NCI-H82 treated with DMSO at 0.1 percent for 48 hours (cell line): ENCODE results near the gene CA10.

Experiments used
- DNase-seq: peaks from one replicate; lab custom pipeline; 2025; ENCODE audit not compliant: unreplicated experiment; lab: John Stamatoyannopoulos, UW

Gene CA10

GRCh38 chr17:52158450-52159042 is at the start of gene CA10:
Gene CA10, minus strand, starts transcription at chr17:52158714.
- no peak for DNase-seq

- DNase-seq: no peak
These were observed 49.3 kb upstream of the CA10 start for GRCh38 chr17:52207796-52208195.

DNA sequence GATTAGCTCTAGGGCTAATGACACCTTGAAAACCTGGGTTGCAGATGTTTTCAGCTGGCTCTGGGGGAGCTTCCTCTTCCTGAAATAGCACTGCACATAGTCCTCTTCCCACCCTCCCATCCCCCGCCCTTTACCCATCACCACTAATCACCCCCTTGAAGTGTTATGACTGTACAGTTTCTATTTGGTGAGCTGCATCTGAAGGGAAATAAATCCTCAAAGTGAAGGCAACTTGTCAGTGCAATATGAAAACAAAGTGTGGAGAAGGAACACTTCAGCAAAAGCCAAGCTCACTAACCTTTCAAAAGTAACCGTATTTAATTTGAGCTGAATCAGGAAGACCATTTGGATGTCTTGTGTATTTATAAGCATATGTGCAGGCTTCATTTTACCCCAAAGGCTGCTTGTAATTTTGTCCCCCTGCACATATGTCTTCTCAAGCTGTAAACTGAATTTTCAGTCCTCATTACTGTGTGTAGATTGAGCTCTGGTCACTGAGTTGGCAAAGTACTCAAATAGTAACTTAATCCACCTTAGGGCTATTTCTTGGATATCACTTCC is 44.1 kb upstream of the CA10 start:
- DNase-seq: no peak

DNA sequence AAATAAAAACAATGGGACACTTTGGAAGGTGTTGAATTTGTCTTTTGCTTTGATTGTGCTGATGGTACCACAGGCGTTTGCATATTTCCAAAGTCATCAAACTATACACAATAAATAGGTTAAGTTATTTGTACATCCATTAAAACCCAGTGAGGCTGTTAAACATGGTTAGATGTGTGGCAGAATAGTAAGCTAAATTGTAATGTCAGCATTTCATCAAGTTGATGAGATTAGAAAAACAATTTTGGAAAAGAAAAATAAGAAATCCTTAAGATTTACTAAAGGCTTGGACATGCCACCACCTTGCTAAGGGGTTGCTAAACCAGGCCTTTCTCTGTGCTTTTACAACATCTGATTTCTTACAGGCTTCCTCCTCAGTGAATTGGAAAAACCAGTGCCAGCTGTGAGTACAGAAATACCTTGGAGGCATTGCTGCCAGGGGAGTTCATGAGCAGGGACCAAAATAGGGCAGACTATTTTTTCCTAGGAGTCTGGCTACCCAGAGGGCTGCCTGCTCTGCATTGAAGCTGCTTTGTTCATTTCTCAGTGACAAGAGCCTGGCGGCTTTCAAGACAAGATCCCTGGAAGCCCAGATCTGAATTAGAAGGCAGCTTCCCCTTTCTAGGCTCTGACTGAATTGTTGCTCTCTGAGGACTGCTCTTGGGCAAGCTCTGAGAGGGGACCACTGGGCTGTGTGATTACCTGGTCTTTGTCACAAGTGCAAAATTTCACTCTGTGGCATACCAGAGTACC is 43.4 kb upstream of the CA10 start:
- DNase-seq: no peak

DNA sequence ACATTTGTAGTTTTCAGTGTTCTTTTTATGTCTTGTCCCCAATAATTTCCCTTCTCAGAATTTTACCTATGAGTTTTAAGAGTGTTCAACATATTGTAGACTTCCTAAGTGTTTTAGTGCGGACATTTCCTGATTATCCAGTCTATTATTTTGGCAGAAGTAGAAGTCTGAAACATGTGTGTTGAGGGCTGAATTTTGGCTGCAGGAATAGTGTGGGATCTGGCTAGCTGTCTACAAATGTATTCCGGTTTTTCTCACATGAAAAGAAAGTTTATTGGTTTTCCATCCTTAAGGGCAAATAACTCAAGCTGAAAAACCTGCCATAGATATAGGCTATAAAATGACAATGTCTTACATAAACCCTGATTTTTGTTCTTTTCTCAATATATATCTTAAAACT is 33.0 kb upstream of the CA10 start:
- no peak for DNase-seq

DNA sequence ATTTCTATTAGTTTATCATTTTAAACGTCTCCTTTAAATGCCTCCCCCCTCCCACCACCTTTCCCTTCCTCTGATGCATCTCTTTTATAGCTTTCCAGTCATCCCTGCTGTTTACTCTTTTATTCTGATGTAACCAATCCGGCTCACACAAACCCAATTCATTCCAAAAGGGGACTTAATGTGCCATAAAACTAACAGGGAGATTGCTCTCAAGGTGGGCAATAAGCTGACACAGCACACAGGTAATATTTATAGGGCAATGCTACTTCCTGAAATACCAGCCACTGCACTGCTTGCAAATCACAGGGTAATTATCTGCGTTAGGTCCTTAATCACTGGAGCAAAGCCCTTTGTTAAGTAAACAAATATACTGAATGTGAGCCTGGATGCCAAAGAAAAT is 23.3 kb upstream of the CA10 start:
- DNase-seq: no peak

DNA sequence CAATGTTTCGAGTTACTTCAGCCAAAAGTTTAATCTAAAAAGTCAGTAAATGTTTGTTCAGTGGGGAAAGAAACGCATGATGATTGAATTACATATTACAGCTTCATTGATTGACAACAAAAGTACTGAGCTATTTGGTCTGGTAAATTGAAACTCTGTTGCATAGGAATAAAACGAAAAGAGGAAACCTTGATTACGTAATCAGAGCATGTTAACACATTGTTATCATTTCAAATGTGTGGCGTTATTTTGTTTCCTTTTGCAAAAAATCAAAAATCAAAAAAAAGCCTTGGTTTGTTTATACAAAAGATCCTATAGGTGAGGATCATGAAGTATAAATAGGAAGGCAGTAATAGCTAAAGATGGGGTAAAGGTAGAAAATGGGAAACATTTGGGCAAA is 19.5 kb upstream of the CA10 start:
- no peak for DNase-seq

DNA sequence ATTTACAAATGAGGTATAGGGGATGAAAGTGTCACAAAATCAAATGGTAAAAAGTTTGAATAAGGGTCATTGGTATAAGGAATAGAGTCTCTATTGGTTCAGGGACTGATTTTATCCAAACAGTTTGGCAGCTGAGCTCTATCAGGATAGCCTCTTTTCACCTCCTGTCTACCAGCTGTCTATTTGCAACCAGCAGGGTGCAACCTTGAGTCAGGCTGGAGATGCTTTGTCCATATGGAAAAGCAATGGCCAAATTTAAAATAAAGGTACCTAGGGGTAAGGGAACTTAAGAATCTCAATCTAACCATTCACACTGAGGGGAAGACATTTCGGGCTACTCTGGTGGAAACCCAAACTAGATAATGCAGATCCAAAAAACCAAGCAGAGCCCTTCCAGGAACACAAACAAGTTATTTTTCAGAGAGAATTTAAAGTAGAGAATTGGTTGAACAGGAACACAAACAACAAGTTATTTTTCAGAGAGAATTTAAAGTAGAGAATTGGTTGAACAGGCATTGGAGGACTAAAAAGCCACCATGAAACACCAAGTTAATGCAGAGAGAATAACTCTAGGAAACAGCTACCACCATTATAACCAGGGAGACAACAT is 12.6 kb upstream of the CA10 start:
- peak; percentile 50 for DNase-seq

- no peak for DNase-seq
These were observed 1.6 kb upstream of the CA10 start for GRCh38 chr17:52160136-52160567.

- DNase-seq: no peak
These were observed 977 bp upstream of the CA10 start for GRCh38 chr17:52159246-52160135.

DNA sequence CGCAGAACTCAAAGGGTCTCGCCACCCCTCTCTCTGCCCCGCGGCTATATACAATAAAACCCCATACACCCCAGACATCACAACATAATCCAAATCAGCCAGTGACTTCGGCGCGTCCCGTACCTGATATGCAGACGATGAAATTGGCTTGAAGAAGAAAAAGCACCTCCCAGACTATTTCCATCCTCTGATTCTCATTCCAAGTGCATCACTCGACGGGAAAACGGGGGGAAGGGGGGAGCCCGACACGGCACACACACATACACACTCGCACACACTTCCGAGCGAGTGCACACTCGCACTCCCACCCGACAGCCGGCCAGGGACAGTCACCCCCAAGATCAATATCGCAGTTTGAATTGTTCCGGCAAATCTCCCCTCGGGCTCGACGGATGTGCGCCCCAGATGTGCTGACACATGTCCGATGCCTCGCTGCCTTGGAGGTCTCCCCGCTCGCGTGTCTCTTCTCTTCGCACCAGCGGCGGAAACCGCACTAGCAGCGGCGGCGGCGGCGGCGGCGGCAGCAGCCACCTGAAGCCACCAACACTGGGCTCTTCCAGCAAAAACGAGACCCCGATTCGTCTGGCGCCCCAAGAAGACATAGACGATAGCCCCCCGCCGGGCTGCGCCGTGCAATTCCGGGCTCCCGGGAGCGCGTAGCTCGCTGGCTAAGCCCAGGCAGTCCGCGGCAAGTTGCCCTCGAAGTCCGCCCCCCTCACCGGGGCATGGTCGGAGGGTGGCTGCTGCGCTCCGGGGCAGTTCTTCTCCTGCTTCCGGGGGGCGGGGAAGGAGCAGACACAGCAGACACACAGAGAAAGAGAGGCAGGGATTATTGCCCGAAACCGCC is 688 bp downstream of the CA10 start:
- no peak for DNase-seq

DNA sequence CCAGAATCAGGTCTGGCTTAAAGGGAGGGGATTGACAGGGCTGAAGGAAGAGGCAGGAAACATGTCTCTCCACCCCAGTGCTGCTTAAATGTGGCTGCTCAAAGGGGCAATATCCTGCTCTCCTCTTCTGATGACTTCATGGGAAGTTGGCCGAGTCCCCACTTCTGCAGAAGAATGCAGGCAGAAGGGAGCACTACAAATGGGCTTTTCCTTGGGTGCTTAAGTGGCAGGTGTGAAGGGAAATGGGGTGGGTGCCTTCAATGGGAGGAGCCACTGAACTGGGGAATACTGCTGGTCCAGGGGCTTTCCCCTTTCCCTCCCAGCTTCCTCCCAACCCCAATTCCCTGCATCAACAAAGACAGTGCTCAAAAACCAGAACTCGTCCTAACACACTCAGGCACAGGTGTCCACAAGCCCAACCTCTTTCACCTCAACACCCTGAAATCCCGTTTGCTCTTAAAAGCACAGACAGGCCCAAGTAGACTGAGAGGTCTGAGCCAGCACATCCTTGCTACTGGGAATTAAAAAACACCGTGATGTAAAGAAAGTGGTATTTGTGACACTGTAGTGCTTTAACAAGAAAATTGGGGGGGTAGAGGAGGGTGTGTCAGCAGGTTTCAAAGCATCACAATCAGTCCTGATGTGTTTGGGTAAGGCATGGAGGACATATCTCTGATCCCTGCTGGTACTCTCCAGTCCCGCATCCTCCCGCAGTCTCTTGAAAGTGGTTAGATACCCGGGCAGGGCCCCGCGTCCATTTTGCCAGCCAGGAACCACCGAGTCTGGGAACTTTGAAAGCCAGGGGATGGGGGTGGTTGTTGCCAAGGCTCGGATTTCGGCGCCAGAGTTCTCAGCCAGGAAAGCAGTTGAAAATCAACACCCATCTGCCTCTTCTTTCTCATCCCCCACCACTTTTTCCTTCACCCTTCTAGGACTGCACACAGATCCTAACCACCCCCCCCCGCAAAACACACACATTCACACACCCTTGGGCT is 1.6 kb downstream of the CA10 start:
- DNase-seq: no peak

GRCh38 chr17:52155301-52155700 is 3.2 kb downstream of the CA10 start:
- no peak for DNase-seq

DNA sequence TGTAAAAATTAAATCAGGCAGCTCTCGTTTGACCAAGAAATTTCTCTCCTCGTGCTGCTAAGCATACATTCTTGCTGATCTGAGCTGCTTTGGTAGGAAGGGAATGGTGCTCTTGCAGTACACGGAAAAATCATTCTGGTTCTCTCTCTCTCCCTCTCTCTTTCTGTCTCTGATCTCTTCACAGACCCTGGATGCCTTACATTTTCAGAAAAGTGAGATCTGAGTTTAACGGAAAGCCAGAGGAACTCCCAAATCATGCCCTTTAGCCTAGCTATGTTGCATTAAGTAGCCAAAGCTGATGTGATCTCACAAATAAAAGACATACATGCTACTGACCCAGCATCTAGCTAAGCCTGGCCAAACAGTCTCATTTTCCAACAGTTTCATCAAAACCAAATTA is 4.0 kb downstream of the CA10 start:
- DNase-seq: no peak

DNA sequence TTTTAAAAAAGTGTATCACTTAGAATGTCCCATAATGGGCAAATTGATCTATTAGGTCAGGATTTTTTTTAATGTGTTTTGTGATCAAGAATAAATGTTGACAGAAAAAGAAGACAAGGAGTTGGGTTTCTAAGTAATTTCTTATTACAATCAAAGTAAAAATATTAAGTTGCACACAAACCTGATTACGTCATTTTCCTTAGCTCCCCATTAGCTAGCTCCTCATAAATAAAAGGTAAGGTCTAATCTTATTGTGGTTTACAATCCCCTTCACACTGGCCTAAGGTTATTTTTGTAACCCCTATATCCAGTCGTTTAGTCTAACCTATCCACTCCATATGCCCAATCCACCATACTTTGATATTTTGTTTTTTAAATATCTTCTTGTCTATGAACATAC is 7.6 kb downstream of the CA10 start:
- no peak for DNase-seq

GRCh38 chr17:52149626-52150025 is 8.9 kb downstream of the CA10 start:
- no peak for DNase-seq

GRCh38 chr17:52148969-52149351 is 9.6 kb downstream of the CA10 start:
- DNase-seq: no peak

- no peak for DNase-seq
These were observed 10.1 kb downstream of the CA10 start for GRCh38 chr17:52148288-52148968.

- DNase-seq: no peak
These were observed 10.6 kb downstream of the CA10 start for GRCh38 chr17:52147872-52148271.
